ENCODE data around the gene FAT4.

DNA sequence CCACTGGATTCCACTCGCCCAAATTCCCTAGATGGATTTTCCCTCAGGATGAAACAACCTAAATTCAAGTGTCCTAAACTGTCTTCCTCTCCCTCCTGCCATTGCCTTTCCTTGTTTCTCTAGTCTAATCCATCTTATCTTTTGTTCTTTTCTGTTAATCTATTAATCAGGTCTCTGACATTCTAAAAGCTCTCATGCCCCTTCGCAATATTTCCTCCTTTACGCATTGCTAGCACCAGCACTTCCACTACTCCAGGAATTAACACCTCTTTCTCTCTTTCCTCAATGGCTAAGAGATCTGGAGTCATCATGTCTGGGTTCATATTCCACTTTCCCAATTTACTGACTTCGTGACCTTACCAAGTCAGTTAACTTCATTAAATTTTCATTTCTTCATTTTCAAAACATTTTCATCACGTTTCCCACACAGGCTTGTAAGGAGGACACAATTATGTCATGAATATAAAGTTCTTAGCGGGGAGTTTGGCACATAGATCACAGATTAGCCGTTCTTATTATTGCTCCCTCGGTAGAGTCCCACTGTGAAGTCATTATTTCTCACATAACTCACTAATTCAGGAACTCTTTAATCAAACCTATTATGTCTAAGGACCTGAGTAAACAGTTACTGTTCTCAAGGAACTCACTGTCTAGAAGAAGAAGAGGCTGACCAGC, 45.3 kb downstream of the FAT4 start:
- TF ChIP-seq POLR2AphosphoS5 (IDR thresholded peaks at IDR 0.05): no peak
- TF ChIP-seq, protein P1, sequence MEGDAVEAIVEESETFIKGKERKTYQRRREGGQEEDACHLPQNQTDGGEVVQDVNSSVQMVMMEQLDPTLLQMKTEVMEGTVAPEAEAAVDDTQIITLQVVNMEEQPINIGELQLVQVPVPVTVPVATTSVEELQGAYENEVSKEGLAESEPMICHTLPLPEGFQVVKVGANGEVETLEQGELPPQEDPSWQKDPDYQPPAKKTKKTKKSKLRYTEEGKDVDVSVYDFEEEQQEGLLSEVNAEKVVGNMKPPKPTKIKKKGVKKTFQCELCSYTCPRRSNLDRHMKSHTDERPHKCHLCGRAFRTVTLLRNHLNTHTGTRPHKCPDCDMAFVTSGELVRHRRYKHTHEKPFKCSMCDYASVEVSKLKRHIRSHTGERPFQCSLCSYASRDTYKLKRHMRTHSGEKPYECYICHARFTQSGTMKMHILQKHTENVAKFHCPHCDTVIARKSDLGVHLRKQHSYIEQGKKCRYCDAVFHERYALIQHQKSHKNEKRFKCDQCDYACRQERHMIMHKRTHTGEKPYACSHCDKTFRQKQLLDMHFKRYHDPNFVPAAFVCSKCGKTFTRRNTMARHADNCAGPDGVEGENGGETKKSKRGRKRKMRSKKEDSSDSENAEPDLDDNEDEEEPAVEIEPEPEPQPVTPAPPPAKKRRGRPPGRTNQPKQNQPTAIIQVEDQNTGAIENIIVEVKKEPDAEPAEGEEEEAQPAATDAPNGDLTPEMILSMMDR (IDR thresholded peaks at IDR 0.05; ENCODE audit: poor library complexity, severe bottlenecking): no peak
- TF ChIP-seq EZH2 (IDR thresholded peaks at IDR 0.05; ENCODE audit: borderline replicate concordance, insufficient read depth, low read length, poor library complexity, severe bottlenecking): no peak
- TF ChIP-seq, protein P2, sequence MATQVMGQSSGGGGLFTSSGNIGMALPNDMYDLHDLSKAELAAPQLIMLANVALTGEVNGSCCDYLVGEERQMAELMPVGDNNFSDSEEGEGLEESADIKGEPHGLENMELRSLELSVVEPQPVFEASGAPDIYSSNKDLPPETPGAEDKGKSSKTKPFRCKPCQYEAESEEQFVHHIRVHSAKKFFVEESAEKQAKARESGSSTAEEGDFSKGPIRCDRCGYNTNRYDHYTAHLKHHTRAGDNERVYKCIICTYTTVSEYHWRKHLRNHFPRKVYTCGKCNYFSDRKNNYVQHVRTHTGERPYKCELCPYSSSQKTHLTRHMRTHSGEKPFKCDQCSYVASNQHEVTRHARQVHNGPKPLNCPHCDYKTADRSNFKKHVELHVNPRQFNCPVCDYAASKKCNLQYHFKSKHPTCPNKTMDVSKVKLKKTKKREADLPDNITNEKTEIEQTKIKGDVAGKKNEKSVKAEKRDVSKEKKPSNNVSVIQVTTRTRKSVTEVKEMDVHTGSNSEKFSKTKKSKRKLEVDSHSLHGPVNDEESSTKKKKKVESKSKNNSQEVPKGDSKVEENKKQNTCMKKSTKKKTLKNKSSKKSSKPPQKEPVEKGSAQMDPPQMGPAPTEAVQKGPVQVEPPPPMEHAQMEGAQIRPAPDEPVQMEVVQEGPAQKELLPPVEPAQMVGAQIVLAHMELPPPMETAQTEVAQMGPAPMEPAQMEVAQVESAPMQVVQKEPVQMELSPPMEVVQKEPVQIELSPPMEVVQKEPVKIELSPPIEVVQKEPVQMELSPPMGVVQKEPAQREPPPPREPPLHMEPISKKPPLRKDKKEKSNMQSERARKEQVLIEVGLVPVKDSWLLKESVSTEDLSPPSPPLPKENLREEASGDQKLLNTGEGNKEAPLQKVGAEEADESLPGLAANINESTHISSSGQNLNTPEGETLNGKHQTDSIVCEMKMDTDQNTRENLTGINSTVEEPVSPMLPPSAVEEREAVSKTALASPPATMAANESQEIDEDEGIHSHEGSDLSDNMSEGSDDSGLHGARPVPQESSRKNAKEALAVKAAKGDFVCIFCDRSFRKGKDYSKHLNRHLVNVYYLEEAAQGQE (IDR thresholded peaks at IDR 0.05; ENCODE audit: borderline replicate concordance): no peak
- no peak for TF ChIP-seq SMC3 (conservative IDR thresholded peaks at IDR 0.05; ENCODE audit: poor library complexity)
- TF ChIP-seq RAD21 (conservative IDR thresholded peaks at IDR 0.05): no peak
- no peak for TF ChIP-seq MXI1 (conservative IDR thresholded peaks at IDR 0.05; ENCODE audit: poor library complexity, severe bottlenecking)
